Transverse colon (tissue), 4 donors: ENCODE data around the gene ASPG. TPM values are rescaled to one million over a fixed set of nuclear protein-coding genes. Genes with fewer than 3 reads are reported as not detected.

Experiments used
- DNase-seq: peaks from one replicate; pipeline ENCODE4 v3.0.0-alpha.2; 2019
- H3K27ac ChIP-seq, 4 donors: fragments of 200-600 bp; sonication (generic); 2 replicates each; pipeline ENCODE4 v1.5.1; 2016 to 2018; ENCODE audit warnings: inconsistent platforms in 4 of 4
- H3K27me3 ChIP-seq: fragments of 200-600 bp; sonication (generic); 2 replicates; pipeline ENCODE4 v1.5.1; 2017; ENCODE audit warnings: inconsistent platforms
- H3K36me3 ChIP-seq, 4 donors: fragments of 200-600 bp; sonication (generic); 2 replicates each; pipeline ENCODE4 v1.5.1; 2017 to 2019; ENCODE audit warnings: inconsistent platforms in 4 of 4
- H3K4me1 ChIP-seq, 4 donors: fragments of 200-600 bp; sonication (generic); 2 replicates each; pipeline ENCODE4 v1.5.1; 2017 to 2020; ENCODE audit warnings: inconsistent platforms in 4 of 4
- H3K4me3 ChIP-seq, 4 donors: fragments of 200-600 bp; sonication (generic); 1 replicate in 1 of 4; 2 replicates in 3 of 4; pipeline versions ENCODE4 v1.5.1 to v1.6.1; 2017 to 2019; ENCODE audit warnings: inconsistent platforms in 4 of 4
- H3K9me3 ChIP-seq, 2 donors: fragments of 200-600 bp; sonication (generic); 2 replicates each; pipeline ENCODE4 v1.5.1; 2017 to 2019; ENCODE audit warnings: inconsistent platforms in 2 of 2
- EP300 ChIP-seq: sonication (generic); formaldehyde crosslinking; IDR thresholded peaks from one replicate; pipeline ENCODE4 v1.6.1; 2017; ENCODE audit warnings: antibody characterized with exemption, low read depth
- POLR2A ChIP-seq: fragments of 450-650 bp; IDR thresholded peaks from one replicate; pipeline ENCODE4 v1.6.1; 2016; ENCODE audit warnings: antibody characterized with exemption, mild to moderate bottlenecking, moderate library complexity
- POLR2AphosphoS5 ChIP-seq, 3 donors: sonication (generic); formaldehyde crosslinking; IDR thresholded peaks; one replicate each; pipeline ENCODE4 v1.6.1; 2016; ENCODE audit warnings: antibody characterized with exemption in 3 of 3
- WGBS, 2 donors: methylation state at CpG; one replicate each; pipeline ENCODE4 v1.1.5; 2018; ENCODE audit warnings: low coverage in 1 of 2; 5-methylcytosine and 5-hydroxymethylcytosine counted together
- in situ Hi-C, 4 donors: fragments of 200-750 bp; cut with MboI; loops; one replicate each; pipeline versions ENCODE4 v1.15.0 to v1.15.1; 2017; ENCODE audit warnings: low sequenced_read_pairs in 3 of 4, low pct_ligation_motif_present in 1 of 4, low pct_unique_long_range_greater_than_20kb in 1 of 4
- intact Hi-C: fragments of 100-400 bp; cut with DNase I; formaldehyde crosslinking; loops from one replicate; pipeline ENCODE4 v1.15.1; 2023; ENCODE audit warnings: low total_unique reads
- total RNA-seq, 4 donors: library from RNA; depleted of rRNA; stranded (reverse); fragments of >200 nt; gene quantifications; one replicate each; pipeline ENCODE4 v1.1.0, GENCODE V29; 2016
- TF ChIP-seq, protein P1 (sequence below), 5 experiments: fragments of 200-600 bp in 3 of 5; fragments of 450-650 bp in 2 of 5; sonication (generic) in 3 of 5; IDR thresholded peaks; 1 replicate in 2 of 5; 2 replicates in 3 of 5; pipeline ENCODE4 v1.5.1; 2016 to 2017; ENCODE audit warnings: antibody characterized with exemption in 5 of 5, inconsistent platforms in 3 of 5, mild to moderate bottlenecking in 2 of 5, moderate library complexity in 1 of 5

ASPG gene
- total RNA-seq, 4 donors from 2014 or later, result 4.4 to 20.3 (median 8.7) TPM

DNA sequence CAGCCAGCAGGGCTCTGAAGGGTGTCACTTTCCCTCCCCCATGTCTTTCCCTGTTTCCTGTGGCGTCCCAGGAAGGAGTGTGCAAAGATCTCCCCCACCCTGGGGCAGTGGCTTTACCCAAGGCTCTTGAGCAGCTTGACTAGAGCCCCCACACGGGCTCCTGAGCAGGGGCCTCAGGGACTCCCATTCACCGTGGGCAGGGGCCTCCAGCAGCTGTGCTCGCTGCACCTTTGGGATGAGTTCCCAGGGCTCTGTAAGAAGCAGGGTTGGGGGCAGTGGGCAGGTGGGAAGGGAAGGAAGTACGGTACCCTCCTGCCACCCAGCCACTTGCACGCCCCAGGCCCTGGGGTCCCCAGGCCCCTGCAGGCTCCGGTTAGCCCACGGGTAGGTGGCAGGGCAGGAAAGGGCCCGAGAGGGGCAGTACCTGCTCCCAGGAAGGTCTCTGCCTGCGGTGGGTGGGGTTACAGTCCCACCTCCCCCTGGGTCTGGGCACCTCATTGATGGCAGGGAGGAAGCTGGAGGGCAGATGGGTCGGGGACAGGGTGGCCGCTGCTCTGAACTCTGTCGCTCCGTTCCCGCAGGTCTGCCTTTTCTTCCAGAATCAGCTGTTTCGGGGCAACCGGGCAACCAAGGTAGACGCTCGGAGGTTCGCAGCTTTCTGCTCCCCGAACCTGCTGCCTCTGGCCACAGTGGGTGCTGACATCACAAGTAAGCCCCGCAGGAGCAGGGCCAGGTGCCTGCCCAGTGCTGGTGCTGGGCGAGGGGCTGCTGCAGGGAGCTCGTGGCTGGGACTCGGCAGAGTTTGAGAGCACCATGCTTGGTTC is 13.0 kb downstream of the ASPG start:
- TF ChIP-seq POLR2A (no peak), EP300 (no peak), POLR2AphosphoS5 (IDR thresholded peaks at IDR 0.05) (no peak)
- TF ChIP-seq, protein P1, sequence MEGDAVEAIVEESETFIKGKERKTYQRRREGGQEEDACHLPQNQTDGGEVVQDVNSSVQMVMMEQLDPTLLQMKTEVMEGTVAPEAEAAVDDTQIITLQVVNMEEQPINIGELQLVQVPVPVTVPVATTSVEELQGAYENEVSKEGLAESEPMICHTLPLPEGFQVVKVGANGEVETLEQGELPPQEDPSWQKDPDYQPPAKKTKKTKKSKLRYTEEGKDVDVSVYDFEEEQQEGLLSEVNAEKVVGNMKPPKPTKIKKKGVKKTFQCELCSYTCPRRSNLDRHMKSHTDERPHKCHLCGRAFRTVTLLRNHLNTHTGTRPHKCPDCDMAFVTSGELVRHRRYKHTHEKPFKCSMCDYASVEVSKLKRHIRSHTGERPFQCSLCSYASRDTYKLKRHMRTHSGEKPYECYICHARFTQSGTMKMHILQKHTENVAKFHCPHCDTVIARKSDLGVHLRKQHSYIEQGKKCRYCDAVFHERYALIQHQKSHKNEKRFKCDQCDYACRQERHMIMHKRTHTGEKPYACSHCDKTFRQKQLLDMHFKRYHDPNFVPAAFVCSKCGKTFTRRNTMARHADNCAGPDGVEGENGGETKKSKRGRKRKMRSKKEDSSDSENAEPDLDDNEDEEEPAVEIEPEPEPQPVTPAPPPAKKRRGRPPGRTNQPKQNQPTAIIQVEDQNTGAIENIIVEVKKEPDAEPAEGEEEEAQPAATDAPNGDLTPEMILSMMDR (IDR thresholded peaks at IDR 0.05), result no peak
- Histone ChIP-seq H3K27ac (no peak overlapping the region), H3K27me3 (peaks cover 6% of the 10 kb centered on the region), H3K4me1 (peaks cover 15 to 34% (median 28%) of the 10 kb centered on the region in 4 donors), H3K36me3 (no peaks in the 10 kb centered on the region), H3K4me3 (no peak overlapping the region), H3K9me3 (no peaks in the 10 kb centered on the region)
- intact Hi-C loops (no loop called here), in situ Hi-C loops (no loop called here)
- DNase-seq, result peak; percentile 5
- 90% methylated on average over 23 of the region's 25 CpGs; no CpG with 5 or more reads in 1 of the 2 donors for WGBS, 2 donors

DNA sequence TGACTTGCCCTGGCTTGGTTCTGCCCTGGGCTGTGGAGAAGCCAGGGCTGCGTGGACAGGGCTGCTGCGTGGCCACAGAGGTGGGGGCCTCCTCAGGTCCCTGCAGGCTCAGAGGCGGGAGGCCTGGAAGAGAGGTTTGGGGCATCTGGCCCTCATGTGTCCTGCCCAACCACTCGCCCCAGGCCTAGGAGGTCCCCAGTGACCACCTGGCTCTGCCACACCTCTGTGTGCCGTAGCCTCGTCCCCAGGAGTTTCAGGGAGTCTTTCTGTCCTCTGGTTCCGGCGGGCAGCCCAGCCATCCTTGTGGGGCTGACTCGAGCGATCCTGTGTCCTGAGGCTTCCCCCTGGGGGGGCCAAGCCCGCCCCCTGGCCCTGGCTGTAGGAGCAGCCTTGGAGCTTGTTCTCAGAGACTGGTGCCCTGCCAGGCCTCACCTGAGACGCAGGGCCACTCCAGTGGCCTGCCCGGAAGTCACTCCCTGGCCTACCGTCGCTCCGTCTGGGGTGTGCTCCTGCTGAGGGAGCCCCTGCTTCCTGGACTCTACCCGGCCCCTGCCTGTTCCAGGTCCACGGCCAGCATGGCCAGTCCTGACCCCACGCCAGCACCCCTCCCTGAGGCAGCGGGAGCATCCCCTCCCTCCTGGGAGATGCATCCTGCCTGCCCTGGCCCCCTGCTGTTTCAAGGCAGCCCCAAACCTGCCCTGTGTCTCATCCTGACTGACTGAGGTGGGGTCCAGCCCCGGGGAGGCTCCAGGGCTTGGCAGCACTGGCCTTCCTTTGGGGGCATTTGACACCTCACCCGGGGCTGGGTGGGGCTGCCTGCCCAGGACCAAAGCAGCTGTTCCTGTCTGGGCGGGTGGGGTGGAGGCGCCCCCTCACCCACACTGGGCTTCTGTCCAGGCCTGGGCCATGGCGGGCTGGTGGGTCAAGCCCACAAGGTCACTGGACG is 13.9 kb downstream of the ASPG start:
- no peaks in the 10 kb centered on the region for H3K36me3 ChIP-seq
- 86% methylated on average over 13 of the region's 26 CpGs; no CpG with 5 or more reads in 1 of the 2 donors for WGBS, 2 donors
- intact Hi-C loops, result no loop called here
- no peak for TF ChIP-seq EP300
- TF ChIP-seq, protein P1 (IDR thresholded peaks at IDR 0.05), result no peak
- TF ChIP-seq POLR2A, result no peak
- no peak for TF ChIP-seq POLR2AphosphoS5 (IDR thresholded peaks at IDR 0.05)
- H3K9me3 ChIP-seq, result no peaks in the 10 kb centered on the region
- H3K4me3 ChIP-seq, result no peak overlapping the region
- peak overlapping the region in 1 of 4 donors; percentile 63 for H3K27ac ChIP-seq
- DNase-seq, result no peak
- H3K27me3 ChIP-seq, result peaks cover 6% of the 10 kb centered on the region
- in situ Hi-C loops, result no loop called here
- peaks cover 14 to 29% (median 25%) of the 10 kb centered on the region in 4 donors for H3K4me1 ChIP-seq

GRCh38 chr14:104100171-104101085 is 14.9 kb downstream of the ASPG start:
- 59% methylated on average over 23 of the region's 23 CpGs; no CpG with 5 or more reads in 1 of the 2 donors for WGBS, 2 donors
- intact Hi-C loops, result no loop called here
- Histone ChIP-seq H3K4me3 (no peak overlapping the region), H3K27ac (peak overlapping the region; percentile 1 to 63 (median 30)), H3K27me3 (no peaks in the 10 kb centered on the region), H3K36me3 (no peaks in the 10 kb centered on the region), H3K4me1 (peaks cover 12 to 27% (median 23%) of the 10 kb centered on the region in 4 donors), H3K9me3 (no peaks in the 10 kb centered on the region)
- DNase-seq, result peak; percentile 65
- in situ Hi-C loops, result no loop called here
- TF ChIP-seq, protein P1 (IDR thresholded peaks at IDR 0.05), result no peak
- TF ChIP-seq EP300 (no peak), POLR2AphosphoS5 (IDR thresholded peaks at IDR 0.05) (no peak), POLR2A (no peak)
